Vagina (tissue), 2 donors: ENCODE measurements around the gene USP47. TPM values are rescaled to one million over a fixed set of nuclear protein-coding genes. Genes with fewer than 3 reads are reported as not detected.

Experiments used
- DNase-seq, 2 donors: peaks; one replicate each; pipeline ENCODE4 v3.0.0-alpha.2; 2017; ENCODE audit errors: extremely low spot score in 2 of 2
- H3K27ac ChIP-seq: fragments of 200-600 bp; sonication (generic); one replicate; pipeline ENCODE4 v1.5.1; 2019
- H3K27me3 ChIP-seq: fragments of 200-600 bp; sonication (generic); one replicate; pipeline ENCODE4 v1.5.1; 2019
- H3K36me3 ChIP-seq, 2 donors: fragments of 200-600 bp; sonication (generic); one replicate each; pipeline ENCODE4 v1.5.1; 2017 to 2019
- H3K4me1 ChIP-seq: fragments of 200-600 bp; sonication (generic); one replicate; pipeline ENCODE4 v1.5.1; 2019
- H3K4me3 ChIP-seq, 2 donors: fragments of 200-600 bp; sonication (generic); 1 replicate in 1 of 2; 2 replicates in 1 of 2; pipeline ENCODE4 v1.5.1; 2016 to 2019
- H3K9me3 ChIP-seq: fragments of 200-600 bp; sonication (generic); one replicate; pipeline ENCODE4 v1.5.1; 2019
- CTCF ChIP-seq, 3 experiments: fragments of 450-650 bp in 2 of 3; fragments of 200-600 bp in 1 of 3; sonication (generic) in 1 of 3; IDR thresholded peaks; one replicate each; pipeline ENCODE4 v1.5.1; 2017 to 2019; ENCODE audit warnings: antibody characterized with exemption in 3 of 3, mild to moderate bottlenecking in 2 of 3, moderate library complexity in 2 of 3
- POLR2A ChIP-seq, 2 donors: fragments of 450-650 bp; IDR thresholded peaks; one replicate each; pipeline ENCODE4 v1.6.1; 2017; ENCODE audit warnings: antibody characterized with exemption in 2 of 2, mild to moderate bottlenecking in 2 of 2, moderate library complexity in 2 of 2
- POLR2AphosphoS5 ChIP-seq, 2 donors: sonication (generic); formaldehyde crosslinking; IDR thresholded peaks; one replicate each; pipeline ENCODE4 v1.9.0; 2017; ENCODE audit warnings: antibody characterized with exemption in 2 of 2, mild to moderate bottlenecking in 2 of 2, low read depth in 1 of 2; ENCODE audit not compliant: insufficient read depth in 1 of 2
- intact Hi-C: fragments of 100-400 bp; cut with DNase I; formaldehyde crosslinking; loops from one replicate; pipeline ENCODE4 v1.15.1; 2023
- total RNA-seq: library from RNA; depleted of rRNA; stranded (reverse); fragments of >200 nt; gene quantifications from one replicate; pipeline ENCODE4 v1.2.3, GENCODE V29; 2016

USP47 gene
- total RNA-seq, 1 donor from 2014 or later: 69.2 TPM

GRCh38 chr11:11961399-11962028 is 119.7 kb downstream of the USP47 start:
- Histone ChIP-seq H3K27ac (no peak overlapping the region), H3K27me3 (no peaks in the 10 kb centered on the region), H3K9me3 (no peaks in the 10 kb centered on the region), H3K4me3 (no peak overlapping the region), H3K4me1 (peaks cover 8% of the 10 kb centered on the region), H3K36me3 (peaks cover 0 to 13% of the 10 kb centered on the region in 2 donors)
- TF ChIP-seq CTCF (IDR thresholded peaks at IDR 0.05) (no peak), POLR2AphosphoS5 (IDR thresholded peaks at IDR 0.05; ENCODE audit: insufficient read depth in 1 of 2, low read depth in 1 of 2) (no peak), POLR2A (IDR thresholded peaks at IDR 0.05) (no peak)
- DNase-seq: no peak
- intact Hi-C loops: no loop called here

- Histone ChIP-seq H3K4me1 (peaks cover 12% of the 10 kb centered on the region), H3K27me3 (no peaks in the 10 kb centered on the region), H3K9me3 (no peaks in the 10 kb centered on the region), H3K27ac (no peak overlapping the region), H3K4me3 (no peak overlapping the region), H3K36me3 (peaks cover 0 to 11% of the 10 kb centered on the region in 2 donors)
- no peak for DNase-seq
- intact Hi-C loops: no loop called here
- no peak for TF ChIP-seq CTCF (IDR thresholded peaks at IDR 0.05)
- no peak for TF ChIP-seq POLR2A (IDR thresholded peaks at IDR 0.05)
- no peak for TF ChIP-seq POLR2AphosphoS5 (IDR thresholded peaks at IDR 0.05; ENCODE audit: insufficient read depth in 1 of 2, low read depth in 1 of 2)
These were observed 121.3 kb downstream of the USP47 start for GRCh38 chr11:11963067-11963466.

- H3K27ac ChIP-seq: no peak overlapping the region
- no peak for TF ChIP-seq POLR2AphosphoS5 (IDR thresholded peaks at IDR 0.05; ENCODE audit: insufficient read depth in 1 of 2, low read depth in 1 of 2)
- no peak for TF ChIP-seq CTCF (IDR thresholded peaks at IDR 0.05)
- TF ChIP-seq POLR2A (IDR thresholded peaks at IDR 0.05): no peak
- intact Hi-C loops: no loop called here
These were observed 122.3 kb downstream of the USP47 start for GRCh38 chr11:11963842-11964773.

GRCh38 chr11:11964774-11965150 is 123.0 kb downstream of the USP47 start:
- no peak overlapping the region for H3K4me3 ChIP-seq
- no peaks in the 10 kb centered on the region for H3K27me3 ChIP-seq
- no peak for DNase-seq
- intact Hi-C loops: no loop called here
- no peaks in the 10 kb centered on the region for H3K9me3 ChIP-seq
- TF ChIP-seq POLR2AphosphoS5 (IDR thresholded peaks at IDR 0.05; ENCODE audit: insufficient read depth in 1 of 2, low read depth in 1 of 2) (no peak), CTCF (IDR thresholded peaks at IDR 0.05) (no peak), POLR2A (IDR thresholded peaks at IDR 0.05) (no peak)
- H3K4me1 ChIP-seq: peaks cover 29% of the 10 kb centered on the region
- peaks cover 0 to 5% of the 10 kb centered on the region in 2 donors for H3K36me3 ChIP-seq
- no peak overlapping the region for H3K27ac ChIP-seq

More at GRCh38 chr11:11963842-11964773, 122.3 kb downstream of the USP47 start:
- H3K27me3 ChIP-seq: no peaks in the 10 kb centered on the region
- DNase-seq: no peak
- peaks cover 22% of the 10 kb centered on the region for H3K4me1 ChIP-seq
- peaks cover 0 to 5% of the 10 kb centered on the region in 2 donors for H3K36me3 ChIP-seq
- H3K9me3 ChIP-seq: no peaks in the 10 kb centered on the region
- H3K4me3 ChIP-seq: no peak overlapping the region
